Loucy (cell line): Measurements from ENCODE around the gene RELCH.

Source experiments
- EZH2phosphoT487 ChIP-seq: fragments of 200-600 bp; IDR thresholded peaks from 2 replicates; pipeline ENCODE4 v1.6.1; 2018; ENCODE audit warnings: antibody characterized with exemption, mild to moderate bottlenecking, moderate library complexity, borderline replicate concordance
- TF ChIP-seq, protein P1 (sequence below): fragments of 200-600 bp; sonication (generic); conservative IDR thresholded peaks from 2 replicates; pipeline ENCODE4 v1.5.1; 2014; ENCODE audit warnings: mild to moderate bottlenecking, antibody characterized with exemption, low read length

DNA sequence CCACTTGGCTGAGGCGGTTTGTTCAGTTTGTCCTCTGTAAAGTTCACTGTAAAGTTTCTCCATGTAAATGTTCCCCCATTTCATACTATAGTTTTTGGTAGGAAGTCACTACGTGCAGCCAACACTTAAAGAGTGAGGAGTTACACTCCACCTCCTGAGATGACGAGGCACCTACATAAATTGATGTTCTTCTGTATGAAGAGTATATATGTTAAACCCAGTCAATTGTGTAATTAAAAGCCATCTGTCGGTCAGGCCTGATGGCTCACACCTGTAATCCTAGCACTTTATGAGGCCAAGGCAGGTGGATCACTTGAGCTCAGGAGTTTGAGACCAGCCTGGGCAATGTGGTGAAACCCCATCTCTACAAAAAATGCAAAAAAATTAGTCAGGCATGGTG is 7.8 kb upstream of the RELCH start:
- TF ChIP-seq, protein P1, sequence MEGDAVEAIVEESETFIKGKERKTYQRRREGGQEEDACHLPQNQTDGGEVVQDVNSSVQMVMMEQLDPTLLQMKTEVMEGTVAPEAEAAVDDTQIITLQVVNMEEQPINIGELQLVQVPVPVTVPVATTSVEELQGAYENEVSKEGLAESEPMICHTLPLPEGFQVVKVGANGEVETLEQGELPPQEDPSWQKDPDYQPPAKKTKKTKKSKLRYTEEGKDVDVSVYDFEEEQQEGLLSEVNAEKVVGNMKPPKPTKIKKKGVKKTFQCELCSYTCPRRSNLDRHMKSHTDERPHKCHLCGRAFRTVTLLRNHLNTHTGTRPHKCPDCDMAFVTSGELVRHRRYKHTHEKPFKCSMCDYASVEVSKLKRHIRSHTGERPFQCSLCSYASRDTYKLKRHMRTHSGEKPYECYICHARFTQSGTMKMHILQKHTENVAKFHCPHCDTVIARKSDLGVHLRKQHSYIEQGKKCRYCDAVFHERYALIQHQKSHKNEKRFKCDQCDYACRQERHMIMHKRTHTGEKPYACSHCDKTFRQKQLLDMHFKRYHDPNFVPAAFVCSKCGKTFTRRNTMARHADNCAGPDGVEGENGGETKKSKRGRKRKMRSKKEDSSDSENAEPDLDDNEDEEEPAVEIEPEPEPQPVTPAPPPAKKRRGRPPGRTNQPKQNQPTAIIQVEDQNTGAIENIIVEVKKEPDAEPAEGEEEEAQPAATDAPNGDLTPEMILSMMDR, result no peak
- TF ChIP-seq EZH2phosphoT487, result no peak
